Measurements from ENCODE around the gene ARMH4. TPM values are rescaled to one million over a fixed set of nuclear protein-coding genes. Genes with fewer than 3 reads are reported as not detected.

The ARMH4 gene
- total RNA-seq, 1 experiment from 2014 or later, result 42.6 TPM

DNA sequence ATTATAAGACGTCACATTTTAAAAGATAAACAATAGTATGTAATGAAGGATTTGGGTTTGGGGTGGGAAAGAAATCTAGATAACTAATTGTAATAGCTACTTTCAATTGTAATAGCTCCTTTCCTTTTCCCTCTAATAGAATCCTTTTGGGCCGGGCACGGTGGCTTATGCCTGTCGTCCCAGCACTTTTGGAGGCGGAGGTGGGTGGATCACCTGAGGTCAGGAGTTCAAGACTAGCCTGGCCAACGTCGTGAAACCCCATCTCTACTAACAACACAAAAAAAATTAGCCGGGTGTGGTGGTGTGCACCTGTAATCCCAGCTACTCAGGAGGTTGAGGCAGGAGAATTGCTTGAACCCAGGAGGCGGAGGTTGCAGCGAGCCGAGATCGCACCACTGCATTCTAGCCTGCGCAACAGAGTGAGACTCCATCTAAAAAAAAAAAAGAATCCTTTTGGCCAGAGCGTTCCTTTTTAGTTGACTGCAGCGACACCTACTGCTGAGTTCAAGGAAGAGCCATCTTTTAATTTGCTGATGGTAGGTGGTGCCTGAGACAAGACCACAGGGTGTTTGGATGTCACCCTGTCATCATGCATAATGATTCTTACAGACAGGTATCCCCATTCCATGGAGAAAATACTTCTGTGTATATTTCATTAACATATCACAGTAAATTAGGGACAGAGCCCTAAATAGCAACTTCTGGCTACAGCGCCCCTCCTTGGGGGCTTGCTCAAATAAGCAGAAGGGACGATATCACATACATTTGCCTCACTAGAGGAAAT, 79.5 kb downstream of the ARMH4 start:
- no CpG with 5 or more reads among the region's 17 CpGs for WGBS (ENCODE audit: extremely low coverage, insufficient read length, low lambda C conversion rate)
- H3K27ac ChIP-seq (ENCODE audit: insufficient read length, low read depth, low read length), result no peak overlapping the region
- H3K4me3 Mint-ChIP-seq, result peak overlapping the region in 1 of 2 experiments; percentile 27; a peak in 1 of 5 replicates

More for the DNA sequence above, 79.5 kb downstream of the ARMH4 start:
- Histone ChIP-seq H4K8ac (replicated peaks; ENCODE audit: insufficient read length, low read depth, low read length) (no peak overlapping the region), H2BK20ac (ENCODE audit: low read depth, low read length, poor library complexity, severe bottlenecking) (no peak overlapping the region), H3T11ph (ENCODE audit: low read length) (no peak overlapping the region), H3K79me2 (ENCODE audit: insufficient read depth, low read length) (no peaks in the 10 kb centered on the region), H3K4ac (ENCODE audit: low read depth, low read length) (no peak overlapping the region), H2AFZ (ENCODE audit: low read length) (no peak overlapping the region), H3K56ac (ENCODE audit: insufficient read length, low read depth, low read length) (no peak overlapping the region), H2BK12ac (ENCODE audit: insufficient read length, low read depth, low read length) (no peak overlapping the region), H3K9ac (ENCODE audit: extremely low read depth, insufficient read length, low read length) (no peak overlapping the region), H3K27me3 (ENCODE audit: insufficient read depth, low read length) (no peaks in the 10 kb centered on the region), H3K9me3 (ENCODE audit: control insufficient read depth, low read depth, low read length) (no peaks in the 10 kb centered on the region), H2BK5ac (ENCODE audit: insufficient read length, low read length) (no peak overlapping the region), H4K20me1 (ENCODE audit: control insufficient read depth, insufficient read depth, insufficient read length) (no peaks in the 10 kb centered on the region), H4K5ac (ENCODE audit: insufficient read length, low read depth, low read length) (no peak overlapping the region), H4K91ac (ENCODE audit: insufficient read length, low read depth, low read length) (no peak overlapping the region), H2BK15ac (ENCODE audit: low read depth, low read length) (no peak overlapping the region), H2AK5ac (ENCODE audit: insufficient read length, low read length) (no peak overlapping the region), H3K14ac (ENCODE audit: insufficient read depth, low read length) (no peak overlapping the region), H3K18ac (ENCODE audit: insufficient read length, low read depth, low read length) (no peak overlapping the region), H3K4me1 (ENCODE audit: insufficient read depth, low read length) (no peaks in the 10 kb centered on the region; the same call in 1 of the 2 replicates), H3K23ac (ENCODE audit: insufficient read length, low read depth, low read length) (no peak overlapping the region), H3K23me2 (ENCODE audit: insufficient read length, low read depth, low read length, poor library complexity, severe bottlenecking) (no peaks in the 10 kb centered on the region), H3K79me1 (ENCODE audit: insufficient read depth, low read depth, low read length, poor library complexity, severe bottlenecking) (no peaks in the 10 kb centered on the region), H3K4me2 (ENCODE audit: insufficient read depth, insufficient read length, low read length) (no peak overlapping the region), H2BK120ac (ENCODE audit: low read depth, low read length, poor library complexity, severe bottlenecking) (no peak overlapping the region)
- Mint-ChIP-seq H3K36me3 (ENCODE audit: insufficient read depth in 1 of 3, low read depth in 3 of 3) (no peaks in the 10 kb centered on the region; a peak in 1 of 7 replicates), H3K27me3 (ENCODE audit: low read depth) (no peaks in the 10 kb centered on the region), H3K4me1 (no peaks in the 10 kb centered on the region), H3K9me3 (no peaks in the 10 kb centered on the region; a peak in 1 of 5 replicates), H3K27ac (no peak overlapping the region)
- TF ChIP-seq, protein P1, sequence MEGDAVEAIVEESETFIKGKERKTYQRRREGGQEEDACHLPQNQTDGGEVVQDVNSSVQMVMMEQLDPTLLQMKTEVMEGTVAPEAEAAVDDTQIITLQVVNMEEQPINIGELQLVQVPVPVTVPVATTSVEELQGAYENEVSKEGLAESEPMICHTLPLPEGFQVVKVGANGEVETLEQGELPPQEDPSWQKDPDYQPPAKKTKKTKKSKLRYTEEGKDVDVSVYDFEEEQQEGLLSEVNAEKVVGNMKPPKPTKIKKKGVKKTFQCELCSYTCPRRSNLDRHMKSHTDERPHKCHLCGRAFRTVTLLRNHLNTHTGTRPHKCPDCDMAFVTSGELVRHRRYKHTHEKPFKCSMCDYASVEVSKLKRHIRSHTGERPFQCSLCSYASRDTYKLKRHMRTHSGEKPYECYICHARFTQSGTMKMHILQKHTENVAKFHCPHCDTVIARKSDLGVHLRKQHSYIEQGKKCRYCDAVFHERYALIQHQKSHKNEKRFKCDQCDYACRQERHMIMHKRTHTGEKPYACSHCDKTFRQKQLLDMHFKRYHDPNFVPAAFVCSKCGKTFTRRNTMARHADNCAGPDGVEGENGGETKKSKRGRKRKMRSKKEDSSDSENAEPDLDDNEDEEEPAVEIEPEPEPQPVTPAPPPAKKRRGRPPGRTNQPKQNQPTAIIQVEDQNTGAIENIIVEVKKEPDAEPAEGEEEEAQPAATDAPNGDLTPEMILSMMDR (conservative IDR thresholded peaks at IDR 0.05), result peak; percentile 87
- peak; percentile 68 for DNase-seq

All from H9 (cell line).